NCI-H1092 treated with DMSO at 0.1 percent for 48 hours (cell line): Measurements from ENCODE around the gene BAG2.
A peak's percentile ranks its signal among the peaks of the same experiment; 100 is the strongest.

Source experiments
- DNase-seq: peaks from one replicate; lab custom pipeline; 2025; lab: John Stamatoyannopoulos, UW

The BAG2 gene

DNA sequence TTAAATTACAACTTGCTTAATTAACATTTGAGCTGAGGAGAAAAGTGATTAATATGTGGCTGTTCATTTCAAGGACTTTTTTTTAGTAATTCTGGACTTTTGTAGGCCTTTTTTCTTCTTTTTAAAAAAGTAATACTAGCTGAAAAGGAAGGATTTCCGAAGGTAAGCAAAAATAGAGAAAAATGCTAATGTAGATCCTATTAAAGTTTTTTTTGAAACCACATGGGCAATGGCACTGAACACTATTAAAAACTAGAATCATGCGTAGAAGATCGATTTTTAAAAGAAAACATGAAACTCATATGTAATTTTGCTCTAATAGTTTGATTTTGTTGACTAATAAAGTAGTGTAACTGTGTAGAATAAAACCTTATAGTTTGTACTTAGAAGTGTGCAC, 2.4 kb downstream of the BAG2 start:
- no peak for DNase-seq

DNA sequence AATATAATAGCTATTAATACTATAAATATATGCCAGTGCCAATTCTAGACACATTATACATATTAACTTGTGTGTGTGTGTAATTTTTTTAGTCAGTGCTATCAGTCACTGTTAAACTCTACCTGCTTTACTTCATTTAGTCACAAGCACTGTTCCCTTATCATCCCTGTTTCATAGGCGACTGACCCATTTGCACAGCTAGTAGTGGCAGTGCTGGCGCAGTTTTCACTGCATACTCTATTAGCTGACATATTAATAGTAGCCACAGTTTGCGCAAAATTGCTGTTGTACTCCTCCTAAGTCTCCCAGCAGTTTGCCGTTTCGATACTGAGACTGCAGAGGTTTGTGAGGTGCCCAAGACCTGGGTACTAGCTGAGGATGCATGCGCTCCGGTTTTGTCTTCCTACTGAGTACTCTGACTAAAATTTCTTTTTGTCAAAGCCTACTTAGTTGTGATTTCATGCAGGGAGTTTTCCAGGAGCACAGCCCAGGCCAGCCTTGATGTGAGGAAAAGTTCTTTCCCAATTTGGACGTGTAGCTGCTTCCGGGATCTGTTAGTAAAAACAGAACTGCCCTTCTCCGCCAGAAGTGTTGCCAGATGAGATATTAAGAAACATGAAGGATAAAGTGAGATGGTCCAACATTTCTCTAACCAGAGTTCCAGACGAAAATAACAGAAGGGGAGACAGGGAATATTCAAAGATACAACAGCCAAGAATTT, 5.6 kb downstream of the BAG2 start:
- DNase-seq = no peak

DNA sequence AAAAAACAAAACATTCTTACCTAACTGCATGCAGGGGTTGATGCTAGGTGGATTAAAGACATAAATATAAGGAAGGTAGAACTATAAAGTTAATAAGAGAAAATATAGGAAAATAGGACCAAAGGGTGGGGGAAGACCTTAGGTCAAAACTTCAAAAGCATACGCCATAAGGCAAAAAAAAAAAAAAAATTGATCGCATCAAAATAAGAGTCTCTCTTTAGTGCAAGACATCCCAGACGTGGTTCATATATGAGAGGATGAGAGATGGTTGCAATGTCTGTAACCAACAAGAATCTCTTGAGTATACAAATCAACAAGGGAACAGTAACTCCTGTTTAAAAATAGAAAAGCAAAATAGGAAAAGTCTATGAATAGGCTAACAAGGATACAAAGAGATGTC, 8.5 kb downstream of the BAG2 start:
- DNase-seq = no peak

DNA sequence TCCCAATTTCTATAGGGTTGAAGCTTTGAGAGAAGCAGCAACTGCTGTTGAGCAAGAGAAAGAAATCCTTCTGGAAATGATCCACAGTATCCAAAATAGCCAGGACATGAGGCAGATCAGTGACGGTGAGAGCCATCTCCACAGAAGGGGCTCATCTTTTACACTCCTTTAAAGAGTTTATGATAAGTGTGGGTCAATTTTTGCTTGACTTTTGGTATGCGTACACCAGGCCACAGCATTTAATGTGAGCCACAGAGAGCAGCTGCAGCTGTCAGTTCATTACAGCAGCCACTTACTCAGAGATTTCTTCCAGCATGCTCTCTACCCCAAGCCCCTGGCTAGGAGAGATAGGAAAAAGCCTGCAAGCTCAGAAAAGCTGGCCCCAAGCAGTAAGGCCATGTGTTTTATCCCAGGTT, 9.9 kb downstream of the BAG2 start:
- no peak for DNase-seq

DNA sequence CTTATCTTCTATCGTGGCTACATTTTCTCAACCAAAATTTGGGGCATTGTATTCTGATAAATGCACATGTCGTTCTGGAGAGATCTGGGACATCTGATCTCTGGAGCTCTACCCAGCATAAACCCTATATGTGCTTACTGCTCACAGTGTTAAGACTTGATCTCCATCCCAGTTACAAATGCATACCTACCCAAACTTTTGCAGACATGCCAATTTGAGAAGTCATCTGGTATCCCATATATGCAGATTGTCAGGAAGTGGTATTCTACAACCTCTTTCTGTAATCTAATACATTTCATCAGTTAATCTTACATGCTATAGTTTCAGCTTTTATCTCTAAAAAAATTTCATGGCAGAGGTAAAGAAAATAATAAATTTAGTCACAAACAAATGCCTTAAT, 11.2 kb downstream of the BAG2 start:
- no peak for DNase-seq

DNA sequence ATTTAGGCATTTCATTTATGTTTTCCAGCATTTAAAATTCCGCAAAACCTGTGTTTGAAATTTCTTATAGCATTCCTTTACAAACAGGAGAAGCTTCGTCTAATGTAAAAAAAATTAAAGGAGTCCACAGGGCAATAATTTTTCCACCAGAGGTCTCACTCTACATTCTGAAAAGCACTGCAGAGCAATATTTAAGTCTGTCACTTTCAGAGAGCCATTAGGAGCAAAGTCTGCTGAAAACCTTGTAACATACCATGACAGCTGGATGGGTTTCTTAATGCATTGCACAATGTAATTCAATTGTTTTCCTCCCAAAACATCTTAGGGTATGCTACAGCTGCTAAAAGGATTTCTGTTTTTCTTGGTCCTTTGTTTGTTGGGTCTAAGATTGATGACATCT, 18.0 kb downstream of the BAG2 start:
- DNase-seq = no peak

DNA sequence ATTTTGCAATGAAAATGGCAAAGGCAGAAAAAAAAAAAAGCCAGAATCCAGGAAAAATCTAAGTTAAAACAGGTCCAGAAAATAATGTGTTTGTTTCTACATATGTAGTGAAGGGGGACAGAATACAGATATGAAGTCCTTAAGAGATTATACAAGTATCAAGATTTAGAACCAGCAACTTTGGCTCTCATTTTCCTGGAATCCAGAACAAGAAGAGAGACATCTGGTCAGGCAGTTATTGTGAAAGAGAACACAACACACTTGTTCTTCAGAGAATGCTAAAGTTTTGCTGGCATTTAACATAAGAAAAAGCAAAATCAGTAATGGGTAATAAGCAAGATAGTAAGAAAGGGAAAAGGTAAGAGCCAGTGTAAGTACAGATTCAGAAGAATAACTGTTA, 21.1 kb downstream of the BAG2 start:
- DNase-seq = no peak

DNA sequence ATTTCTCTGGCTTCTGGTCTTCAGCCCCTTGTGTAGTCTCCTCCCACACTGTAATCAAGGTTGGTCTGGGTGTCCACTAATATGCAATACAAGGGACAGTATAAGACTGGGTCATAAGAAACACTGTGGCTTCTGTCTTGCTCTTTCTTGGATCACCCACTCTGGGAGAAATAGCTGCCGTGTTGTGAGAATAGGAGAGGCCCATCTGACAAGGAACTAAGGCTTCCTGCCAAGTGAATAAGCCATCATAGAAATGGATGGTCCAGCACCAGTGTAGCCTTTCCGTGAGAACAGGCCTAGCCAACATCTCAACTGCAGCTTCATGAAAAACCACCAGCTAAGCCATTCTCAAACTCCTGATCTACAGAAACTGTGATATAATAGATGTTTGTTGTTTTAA, 23.3 kb downstream of the BAG2 start:
- DNase-seq = no peak

DNA sequence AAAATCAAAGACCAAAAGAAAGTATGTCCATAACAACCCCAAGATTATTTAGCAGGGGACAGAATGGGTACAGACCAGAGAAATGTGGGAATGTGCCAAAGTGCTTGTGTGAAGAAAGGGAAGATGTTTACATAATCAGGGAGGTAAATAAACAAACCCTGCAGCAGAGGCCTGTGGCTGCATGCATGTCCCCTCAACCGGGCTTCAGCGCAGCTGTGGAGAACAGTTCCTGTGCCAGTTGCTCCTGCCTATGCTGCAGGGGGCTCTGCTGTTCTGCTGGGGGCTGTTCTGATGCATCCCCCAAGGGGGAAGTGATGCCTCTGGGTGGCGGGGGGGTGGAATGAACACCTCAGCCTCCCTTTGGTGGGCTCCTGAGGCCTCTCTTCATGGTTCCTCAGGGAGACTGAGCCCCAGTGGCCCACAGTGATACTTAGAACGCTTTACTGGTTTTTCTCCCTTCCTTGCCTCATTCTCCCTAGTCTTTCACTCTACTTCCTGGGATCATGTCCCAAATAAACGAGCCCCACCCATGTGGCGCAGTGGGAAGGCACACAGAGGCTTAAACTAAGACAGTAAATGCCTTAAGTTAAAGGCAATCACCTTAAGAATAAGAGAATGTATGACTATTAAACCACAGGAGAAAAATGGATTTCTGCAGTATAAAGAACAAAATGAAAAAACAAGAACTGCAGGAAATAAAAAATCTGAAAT, 27.0 kb downstream of the BAG2 start:
- no peak for DNase-seq

DNA sequence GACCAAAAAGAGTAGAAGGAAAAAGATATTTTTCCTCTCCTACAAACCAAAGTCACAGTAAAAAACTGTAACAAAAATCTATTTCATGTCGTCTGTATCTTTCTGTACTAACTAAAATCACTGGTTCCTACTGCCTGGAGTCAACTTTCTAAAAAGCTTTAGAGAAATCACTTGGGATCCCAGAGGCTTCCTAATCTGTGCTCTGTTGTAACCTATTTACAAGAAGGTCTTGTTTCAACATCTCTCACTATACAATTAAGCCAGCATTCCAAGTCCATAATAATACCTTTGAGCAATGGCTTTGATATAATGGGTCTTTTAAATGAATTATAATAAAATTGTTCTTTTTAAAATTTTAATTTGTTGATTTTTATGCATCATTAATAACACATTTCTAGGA, 29.6 kb downstream of the BAG2 start:
- no peak for DNase-seq

DNA sequence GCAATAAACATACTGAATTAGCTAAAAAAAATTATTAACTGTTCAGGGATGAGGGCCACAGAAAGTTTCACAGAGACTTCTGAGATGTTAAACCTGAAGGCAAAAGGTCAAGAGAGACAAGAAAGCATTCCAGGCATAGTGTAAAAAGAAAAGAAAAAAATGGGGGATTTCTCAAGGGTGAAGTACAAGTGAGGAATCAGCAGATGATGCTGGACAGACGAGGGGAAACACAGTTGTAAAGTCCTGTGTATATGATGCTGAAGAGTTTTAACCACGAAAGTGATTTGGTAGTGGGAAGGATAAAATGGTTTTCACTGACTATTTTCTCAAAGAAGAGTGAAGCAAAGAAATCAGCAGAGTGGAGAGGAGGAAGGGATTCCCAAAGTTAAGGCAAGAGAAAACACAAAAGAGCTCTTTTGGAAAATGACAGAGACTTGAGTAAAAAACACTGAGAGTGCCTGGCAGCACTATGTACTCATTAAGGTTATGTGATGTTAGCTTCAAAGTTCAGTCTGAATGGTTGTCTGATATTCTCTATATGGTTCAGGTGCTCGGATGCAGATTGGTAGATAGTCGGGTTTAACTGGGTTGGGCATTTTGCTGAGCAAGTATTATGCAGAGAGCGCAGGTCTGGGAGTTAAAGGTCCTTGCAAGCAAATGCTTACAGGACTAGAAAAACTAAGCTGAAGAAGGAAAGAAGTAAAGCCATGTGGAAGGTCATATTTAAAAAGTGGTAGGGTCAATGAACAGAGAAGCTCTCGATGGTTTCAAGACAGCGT, 33.6 kb downstream of the BAG2 start:
- no peak for DNase-seq

DNA sequence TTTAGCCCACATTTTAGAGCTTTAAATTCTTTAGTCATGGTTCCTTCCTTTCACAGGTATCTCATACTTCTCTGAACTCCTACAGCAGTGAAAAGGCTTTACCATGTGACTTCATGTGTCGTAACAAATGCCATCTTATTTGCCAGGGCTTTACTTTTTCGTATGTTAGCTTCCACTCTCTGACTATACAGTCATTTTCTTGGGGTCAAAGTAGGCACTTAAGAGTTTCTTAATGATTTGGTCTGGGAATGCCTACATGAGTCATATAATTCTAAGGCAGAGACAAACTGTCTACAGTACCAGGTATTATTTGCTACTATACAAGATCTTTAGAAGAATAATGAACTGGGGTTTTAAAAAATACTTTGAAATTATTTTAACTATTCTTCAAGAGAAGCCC, 35.0 kb downstream of the BAG2 start:
- no peak for DNase-seq

DNA sequence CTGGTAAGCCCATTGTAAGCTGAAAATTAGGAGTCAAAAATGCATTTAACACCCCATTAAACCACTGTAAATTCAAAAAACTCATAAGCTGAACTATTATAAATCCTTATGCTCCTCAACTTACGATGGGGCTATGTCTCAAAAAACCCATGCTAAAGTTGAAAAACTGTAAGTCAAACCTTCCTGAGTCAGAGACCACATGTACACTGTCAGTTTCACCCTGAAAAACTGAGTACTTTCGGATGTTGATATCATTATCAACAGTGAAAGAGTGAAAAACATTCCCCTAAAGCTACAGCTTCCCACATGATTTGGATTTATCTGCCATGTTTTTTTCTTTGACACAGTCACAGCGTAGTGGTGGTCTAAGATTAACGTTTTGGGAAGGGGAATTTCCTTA, 35.7 kb downstream of the BAG2 start:
- DNase-seq = no peak

DNA sequence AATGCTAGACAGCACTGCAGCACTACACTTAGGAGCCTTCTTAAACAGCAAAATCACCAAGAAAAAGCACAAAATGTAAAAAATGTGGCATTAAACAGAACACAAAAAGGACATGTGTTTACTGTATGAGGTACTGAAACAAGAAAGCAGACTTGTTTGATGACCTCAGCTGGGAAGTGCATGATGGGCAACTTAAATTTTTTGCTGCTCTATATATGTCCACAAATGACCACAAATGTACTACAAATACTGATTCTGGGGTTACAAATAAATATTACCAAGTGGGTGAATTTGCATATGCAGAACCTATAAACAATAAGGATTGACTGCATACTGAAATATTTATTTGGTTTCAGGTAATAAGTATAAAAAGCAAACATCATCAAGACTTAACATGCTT, 36.9 kb downstream of the BAG2 start:
- no peak for DNase-seq

DNA sequence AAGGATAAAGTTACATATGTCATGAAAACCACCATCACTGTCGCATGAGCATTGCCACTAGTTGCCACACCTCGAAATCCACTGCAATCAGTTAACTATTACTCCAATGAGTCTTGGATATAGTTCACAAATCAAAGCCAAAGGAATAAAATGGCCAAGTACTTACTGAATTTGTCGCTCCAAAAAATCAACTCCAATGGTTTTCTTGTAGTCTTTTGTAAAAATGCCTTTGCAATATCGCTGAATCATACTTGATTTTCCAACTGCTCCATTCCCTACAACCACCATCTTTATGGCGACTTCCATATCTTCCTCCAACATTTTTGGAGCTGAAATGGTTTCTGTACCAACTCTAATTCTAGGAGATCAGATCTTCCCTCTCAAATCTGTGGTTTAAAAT, 37.9 kb downstream of the BAG2 start:
- no peak for DNase-seq

DNA sequence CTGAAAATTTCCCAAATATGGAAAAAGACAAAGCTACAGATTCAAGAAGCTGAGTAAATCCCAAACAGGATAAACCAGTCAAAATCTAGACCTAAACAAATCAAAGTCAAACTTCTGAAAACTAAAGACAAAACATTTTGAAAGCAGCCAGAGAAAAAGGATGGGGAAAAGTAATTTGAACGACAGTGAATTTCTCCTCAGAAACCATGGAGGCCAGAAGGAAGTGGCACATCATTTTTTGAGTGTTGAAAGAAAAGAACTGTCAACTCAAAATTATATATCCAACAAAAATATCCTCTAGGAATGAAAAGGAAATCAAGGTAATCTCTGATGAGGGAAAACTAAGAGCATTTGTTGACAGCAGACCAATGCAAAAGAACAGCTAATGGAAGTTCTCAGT, 43.1 kb downstream of the BAG2 start:
- DNase-seq = no peak

DNA sequence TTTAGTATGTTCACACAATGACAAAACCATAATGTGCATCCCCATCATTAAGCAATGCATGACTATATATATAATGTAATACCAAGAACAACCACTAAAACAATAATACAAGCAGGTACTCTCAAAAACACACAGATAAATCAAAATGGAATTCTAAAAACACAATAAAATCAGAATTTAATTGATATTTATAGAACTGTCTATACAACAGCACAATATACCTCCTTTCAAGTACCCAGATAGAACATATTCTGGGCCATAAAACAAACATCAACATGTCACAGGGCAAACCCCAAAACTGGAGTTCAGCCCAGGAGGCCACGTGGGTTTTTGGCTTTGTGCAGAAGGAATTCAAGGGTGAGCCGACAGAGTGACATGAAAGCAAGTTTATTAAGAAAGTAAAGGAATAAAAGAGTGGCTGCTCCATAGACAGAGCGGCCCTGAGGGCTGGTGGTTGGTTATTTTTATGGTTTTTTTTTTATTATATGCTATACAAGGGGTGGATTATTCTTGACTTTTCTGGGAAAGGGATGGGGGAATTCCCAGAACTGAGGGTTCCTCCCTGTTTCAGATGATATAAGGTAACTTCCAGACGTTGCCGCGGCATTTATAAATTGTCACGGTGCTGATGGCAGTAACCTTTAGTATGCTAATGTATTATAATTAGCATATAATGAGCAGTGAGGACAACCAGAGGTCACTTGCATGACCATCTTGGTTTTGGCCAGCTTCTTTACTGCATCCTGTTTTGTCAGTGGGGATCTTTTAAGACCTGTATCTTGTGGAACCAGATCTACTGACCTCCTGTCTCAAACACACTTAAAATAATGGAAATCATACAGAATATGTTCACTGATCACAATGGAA, 44.3 kb downstream of the BAG2 start:
- DNase-seq = no peak

DNA sequence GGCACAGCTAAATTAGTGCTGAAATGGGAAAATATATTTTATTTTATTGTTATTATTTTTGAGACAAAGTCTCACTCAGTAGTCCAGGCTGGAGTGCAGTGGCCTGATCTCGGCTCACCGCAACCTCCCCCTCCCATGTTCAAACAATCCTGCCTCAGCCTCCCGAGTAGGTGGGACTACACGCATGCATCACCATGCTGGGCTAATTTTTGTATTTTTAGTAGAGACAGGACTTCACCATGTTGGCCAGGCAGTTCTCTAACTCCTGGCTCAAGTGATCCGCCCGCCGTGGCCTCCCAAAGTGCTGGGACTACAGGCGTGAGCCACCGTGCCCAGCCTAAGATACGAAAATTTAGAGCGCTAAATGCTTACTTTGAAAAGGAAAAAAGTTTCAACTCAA, 45.1 kb downstream of the BAG2 start:
- DNase-seq = no peak

DNA sequence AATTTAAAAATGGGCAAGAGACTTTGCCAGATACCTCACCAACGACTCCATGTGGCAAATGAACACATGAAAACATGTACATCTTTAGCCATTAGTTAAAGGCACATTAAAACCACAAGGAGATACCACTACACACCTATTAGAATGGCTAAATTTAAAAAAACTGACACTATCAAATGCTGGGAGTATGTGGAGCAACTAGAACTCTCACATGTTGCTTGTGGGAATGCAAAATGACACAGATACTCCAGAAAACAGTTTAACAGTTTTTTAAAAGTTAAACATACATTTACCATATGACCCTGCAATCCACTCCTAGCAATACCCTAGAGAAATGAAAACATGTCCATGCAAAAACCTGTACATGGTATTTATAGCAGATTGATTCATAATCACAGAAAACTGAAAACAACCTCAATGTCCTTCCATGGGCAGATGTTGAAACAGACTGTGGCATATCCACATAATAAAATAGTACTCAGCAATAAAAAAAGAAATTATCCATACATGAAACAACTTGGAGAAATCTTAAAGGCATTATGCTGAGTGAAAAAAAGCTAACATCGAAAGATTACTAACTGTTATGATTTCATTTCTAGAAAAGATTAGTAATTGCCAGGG, 48.1 kb downstream of the BAG2 start:
- no peak for DNase-seq

DNA sequence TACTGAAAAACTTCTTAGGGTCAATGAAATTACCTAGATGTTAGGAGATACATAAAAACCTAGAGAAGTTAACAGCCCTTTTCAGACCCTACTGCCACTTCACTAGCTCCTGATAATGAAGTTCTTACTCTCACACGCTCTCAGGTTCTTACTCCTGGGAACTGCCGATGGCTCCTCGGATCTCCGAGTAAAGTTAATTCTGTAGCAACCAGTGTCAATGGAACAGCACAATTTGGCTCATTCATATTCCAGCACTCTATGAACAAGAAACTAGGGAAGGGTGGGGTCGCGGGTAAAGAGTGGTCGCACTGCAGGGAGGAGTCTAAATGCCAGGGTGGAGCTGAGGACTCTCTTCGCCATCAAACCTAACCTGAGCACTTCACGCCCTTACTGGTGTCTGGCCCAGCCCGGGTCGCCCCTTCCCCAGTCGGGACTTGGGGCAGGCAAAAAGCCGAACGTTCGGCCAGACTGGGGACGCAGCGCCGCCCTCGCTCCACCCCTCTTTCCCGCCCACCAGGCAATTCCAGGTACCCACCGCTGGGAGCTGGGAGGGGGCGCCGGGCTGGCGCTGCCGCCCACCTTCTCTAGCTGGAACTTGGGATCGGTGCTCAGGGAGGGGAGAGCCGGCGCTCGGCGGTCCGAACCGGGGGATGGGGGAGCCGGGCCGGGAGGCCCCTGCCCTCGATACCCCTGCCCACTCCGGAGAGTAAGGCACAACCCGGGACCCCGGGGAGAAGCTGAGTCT, 49.2 kb downstream of the BAG2 start:
- DNase-seq = peak; percentile 41
